H54 (cell line): ENCODE results near the gene COMMD8.

Experiments used
- DNase-seq: peaks from one replicate; pipeline ENCODE4 v3.0.0; 2011; ENCODE audit warnings: low spot score, mixed read lengths; ENCODE audit not compliant: insufficient read length
- FAIRE-seq: peaks from 3 replicates; lab custom pipeline; 2011; peaks lifted over from hg19 to GRCh38; lab: Jason Lieb, UNC
- POLR2A ChIP-seq: IDR thresholded peaks from 2 replicates; pipeline ENCODE4 v1.6.1; 2011; ENCODE audit warnings: low read depth, mild to moderate bottlenecking, low read length

COMMD8 gene

DNA sequence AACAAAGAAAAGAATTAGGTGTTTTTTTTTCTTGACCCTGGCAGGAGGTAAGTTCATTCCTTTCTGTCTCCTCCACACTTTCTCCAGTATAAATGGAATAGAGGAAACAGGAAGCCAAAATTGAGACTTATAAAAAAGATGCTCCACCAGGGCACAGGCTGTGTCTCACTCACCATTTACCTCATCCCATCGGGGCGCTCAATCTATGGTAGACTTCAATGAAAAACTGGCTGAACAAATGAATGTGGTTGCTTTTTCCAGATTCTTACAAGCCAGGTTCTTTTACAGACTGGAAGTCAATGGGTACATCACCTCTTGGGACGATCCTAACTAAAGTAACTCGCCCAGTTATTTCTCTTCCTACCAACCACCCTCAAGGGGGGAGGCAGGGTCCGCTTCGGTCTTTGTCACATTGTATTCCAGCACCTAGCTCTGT is 685 bp downstream of the COMMD8 start:
- no peak for TF ChIP-seq POLR2A
- FAIRE-seq (no peak), DNase-seq (no peak)

DNA sequence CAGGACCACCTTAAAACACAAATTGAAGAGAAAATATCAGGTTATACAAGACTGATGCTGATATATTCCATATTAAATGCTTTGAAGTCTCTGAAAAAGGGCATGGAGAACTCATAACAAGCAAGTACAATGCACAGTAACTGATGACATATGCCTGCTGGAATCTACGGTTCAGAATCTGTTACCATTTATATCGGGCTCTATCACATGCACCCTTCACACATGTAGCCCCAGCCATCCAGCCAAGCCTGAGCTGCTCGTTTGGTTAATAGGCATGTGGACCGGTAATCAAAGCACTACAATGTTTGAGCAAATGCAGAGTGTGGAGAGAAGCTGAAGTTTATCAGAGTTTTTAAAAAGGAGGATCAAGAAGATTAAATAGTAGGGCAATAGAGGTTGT is 11.8 kb downstream of the COMMD8 start:
- DNase-seq (no peak), FAIRE-seq (no peak)

DNA sequence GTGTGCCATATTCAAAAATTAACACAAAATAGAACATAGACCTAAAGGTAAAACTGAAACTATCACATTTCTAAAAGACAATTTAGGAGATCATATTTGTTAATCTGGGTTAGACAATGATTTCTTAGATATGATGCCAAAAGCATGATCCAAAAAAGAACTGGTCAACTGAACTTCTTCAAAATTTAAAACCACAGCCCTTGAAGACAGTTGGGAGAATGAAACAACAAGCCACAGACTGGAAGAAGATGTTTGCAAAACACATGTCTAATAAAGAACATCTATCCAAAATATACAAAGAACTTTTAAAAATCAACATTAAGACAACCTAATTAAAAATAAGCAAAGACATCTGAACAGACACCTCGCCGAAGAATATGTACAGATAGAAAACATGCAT is 19.5 kb downstream of the COMMD8 start:
- FAIRE-seq (no peak), DNase-seq (no peak)
- TF ChIP-seq POLR2A = no peak

More for the DNA sequence above, 11.8 kb downstream of the COMMD8 start:
- TF ChIP-seq POLR2A = no peak

DNA sequence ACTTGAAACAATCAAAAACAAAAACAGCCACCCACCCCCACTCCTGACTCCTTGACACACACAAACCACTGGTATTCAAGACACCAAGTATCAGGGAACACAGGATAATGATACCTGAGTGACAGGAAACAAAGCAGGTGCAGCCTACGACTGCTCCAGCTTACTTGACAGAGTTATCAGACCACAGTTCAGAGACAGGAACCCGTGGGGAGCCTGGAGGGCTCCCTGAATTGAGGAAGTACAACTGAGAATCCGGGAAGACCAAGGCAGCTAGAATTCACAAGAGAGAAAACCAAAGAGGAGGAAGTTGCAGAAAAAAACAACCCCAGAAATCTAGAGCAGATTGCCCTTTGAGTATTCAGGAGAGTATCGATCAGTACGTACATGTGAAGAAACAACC is 20.5 kb downstream of the COMMD8 start:
- no peak for DNase-seq
- no peak for FAIRE-seq
- TF ChIP-seq POLR2A = no peak

DNA sequence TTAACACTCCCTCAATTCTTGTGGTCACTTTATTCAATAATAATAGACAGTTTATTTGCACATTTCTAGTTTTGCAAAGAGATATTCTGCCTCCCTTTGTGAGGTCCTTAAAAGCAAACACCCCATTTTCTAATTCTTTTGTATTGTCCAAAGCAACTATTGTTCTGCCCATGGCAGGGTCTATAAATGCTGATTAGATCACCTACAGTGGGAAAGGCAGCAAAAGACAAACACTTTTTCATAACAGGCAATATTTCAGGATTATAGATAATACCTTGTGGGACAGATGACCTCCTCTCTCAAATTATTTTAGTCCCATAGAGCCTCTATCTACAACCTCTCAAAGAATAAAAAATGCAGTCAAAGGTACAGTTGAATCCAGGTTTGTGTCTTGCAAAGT is 28.6 kb downstream of the COMMD8 start:
- DNase-seq (no peak), FAIRE-seq (no peak)
- no peak for TF ChIP-seq POLR2A

DNA sequence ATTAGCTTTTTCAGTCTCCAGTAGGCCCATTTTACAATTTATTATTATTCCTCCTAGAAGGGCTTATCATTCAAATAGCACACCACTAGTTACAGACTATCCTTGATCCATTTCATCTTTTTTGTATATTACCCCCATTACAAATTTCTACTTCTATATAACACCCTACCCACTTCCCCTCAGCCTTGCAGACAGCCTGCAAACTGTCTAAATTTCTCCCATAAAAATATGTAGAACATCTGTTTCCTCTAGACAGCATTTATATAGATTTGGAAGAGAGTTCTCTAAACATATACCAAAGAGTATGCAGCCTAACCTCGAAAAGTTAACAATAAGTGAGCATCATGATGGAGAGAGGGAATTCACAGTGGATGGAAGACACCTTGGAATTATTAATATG is 30.8 kb downstream of the COMMD8 start:
- FAIRE-seq = no peak
- no peak for TF ChIP-seq POLR2A
- DNase-seq = no peak

DNA sequence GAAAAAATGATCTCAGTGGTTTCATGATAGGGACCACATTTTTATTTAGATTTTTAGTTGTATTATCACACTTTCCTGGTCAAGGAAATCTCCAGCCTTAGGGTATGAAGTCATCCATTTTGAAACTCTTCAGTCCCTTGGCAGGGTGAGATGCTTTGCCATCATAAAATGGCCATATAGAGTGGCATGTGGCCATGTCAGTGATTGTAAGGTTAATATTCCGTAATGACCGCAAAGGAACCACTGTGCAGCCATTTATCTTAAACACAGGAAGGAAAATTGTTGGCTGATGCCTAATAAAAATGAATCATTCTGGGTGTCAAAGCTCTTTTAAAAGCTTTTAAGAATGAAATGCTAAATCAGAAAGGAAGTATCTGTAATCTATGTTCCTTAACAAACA is 35.6 kb downstream of the COMMD8 start:
- DNase-seq (no peak), FAIRE-seq (no peak)
- TF ChIP-seq POLR2A = no peak

DNA sequence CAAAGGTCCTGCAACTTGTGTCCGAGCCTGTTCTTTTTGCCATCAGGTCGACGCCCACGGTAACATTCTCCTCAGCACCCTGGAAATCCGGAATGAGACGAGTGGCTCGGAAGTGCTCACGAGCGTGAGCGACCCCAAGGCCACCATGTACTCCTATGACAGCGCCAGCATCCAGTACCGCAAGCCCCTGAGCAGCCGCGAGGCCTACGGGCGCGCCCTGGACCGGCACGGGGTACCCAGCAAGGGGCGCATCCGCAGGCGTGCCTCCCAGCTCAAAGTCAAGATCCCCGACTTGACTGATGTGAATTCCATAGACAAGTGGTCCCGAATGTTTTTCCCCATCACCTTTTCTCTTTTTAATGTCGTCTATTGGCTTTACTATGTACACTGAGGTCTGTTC is 37.9 kb downstream of the COMMD8 start:
- FAIRE-seq (no peak), DNase-seq (no peak)
- TF ChIP-seq POLR2A = no peak

DNA sequence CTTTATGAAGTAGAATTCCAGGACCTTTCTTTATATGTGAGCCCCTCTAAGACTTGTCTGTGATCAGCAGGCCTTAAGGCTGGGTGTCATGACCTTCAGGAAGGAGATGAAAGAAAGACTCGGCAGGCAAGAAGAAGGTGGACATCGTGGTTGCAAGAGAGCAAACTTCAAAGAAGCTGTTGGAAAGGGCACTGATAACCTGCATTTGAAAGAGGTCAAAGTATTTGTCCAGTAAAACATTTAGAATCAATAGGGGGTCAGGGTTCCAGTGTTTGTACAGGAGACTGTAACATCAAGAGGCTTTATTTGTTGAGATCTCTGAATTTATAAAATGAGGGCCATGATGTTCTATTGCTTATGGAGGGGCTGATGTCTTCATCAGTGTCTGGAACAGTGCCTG is 44.2 kb downstream of the COMMD8 start:
- no peak for TF ChIP-seq POLR2A
- no peak for DNase-seq
- no peak for FAIRE-seq

DNA sequence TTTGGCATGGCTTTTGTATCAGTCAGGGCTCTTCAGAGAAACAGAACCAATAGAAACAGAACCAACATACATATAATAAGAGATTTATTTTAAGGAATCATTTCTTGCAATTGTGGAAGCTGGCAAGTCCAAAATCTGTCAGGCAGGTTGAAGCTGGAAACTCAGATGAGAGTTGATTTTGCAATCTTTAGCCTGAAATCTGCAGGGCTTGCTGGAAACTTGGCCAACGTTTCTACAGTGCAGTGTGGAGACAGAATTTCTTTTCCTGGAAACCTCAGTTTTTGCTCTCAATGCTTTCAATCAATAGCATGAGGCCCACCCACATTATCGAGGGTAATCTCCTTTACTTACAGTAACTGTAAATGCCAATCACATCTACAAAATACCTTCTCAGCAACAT is 45.4 kb downstream of the COMMD8 start:
- DNase-seq (no peak), FAIRE-seq (no peak)

DNA sequence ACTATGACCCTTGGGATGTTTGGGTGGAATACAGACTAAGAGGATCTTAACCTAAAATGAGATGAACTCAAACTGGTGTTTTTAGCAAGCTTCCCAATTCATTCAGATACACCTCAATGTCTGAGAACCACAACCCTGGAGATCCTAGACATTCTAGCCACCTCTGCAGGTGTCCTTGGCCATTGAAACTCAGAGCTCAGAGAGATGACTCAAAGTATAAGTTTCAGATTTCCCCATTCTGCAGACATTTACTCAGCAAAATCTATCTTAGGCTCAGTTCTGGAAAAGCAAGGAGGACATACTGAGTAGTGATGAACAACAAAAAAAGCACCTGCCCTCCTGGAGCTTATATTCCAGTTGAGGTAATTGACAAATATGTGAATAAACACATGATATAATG is 47.8 kb downstream of the COMMD8 start:
- FAIRE-seq = no peak
- no peak for DNase-seq
- no peak for TF ChIP-seq POLR2A

More for the DNA sequence above, 45.4 kb downstream of the COMMD8 start:
- TF ChIP-seq POLR2A = no peak

DNA sequence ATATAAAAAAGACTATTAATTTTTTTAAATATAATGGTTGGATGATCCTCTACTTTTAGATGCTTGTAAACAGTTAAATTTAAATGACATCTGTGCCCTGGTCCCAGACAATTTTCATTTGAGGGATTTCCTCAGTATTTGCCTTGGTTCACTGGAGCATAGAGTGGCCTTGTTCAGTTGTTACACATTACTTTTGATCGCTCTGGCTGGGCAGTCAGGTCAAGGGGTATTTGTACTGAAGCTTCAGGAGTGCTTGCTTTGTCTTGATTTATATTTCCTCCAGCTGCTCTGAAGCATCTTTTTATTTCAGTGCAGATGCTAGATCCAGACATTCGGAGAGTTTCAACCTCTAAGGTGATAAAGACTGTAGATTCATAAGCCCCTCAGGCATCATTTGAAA is 50.0 kb downstream of the COMMD8 start:
- no peak for TF ChIP-seq POLR2A
- DNase-seq (no peak), FAIRE-seq (no peak)

DNA sequence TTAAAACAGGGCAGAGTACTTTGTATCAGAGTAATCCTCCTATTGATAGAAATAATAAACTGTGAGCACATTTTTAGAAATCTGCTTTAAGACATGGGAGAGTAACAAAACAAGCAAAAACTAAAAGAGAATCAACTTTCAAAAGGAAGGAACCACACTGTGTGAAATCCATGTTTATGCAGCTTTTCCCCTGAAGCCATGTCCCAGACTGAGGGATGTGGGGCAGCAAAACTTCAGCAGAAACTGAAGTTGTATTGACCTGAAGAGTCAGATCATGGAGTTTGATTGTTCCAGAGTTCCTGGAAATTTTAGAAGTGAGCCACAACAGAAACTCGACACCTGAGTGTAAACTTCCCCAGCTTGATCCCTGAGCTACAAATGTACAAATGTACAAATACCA is 53.2 kb downstream of the COMMD8 start:
- FAIRE-seq (no peak), DNase-seq (no peak)
- no peak for TF ChIP-seq POLR2A

DNA sequence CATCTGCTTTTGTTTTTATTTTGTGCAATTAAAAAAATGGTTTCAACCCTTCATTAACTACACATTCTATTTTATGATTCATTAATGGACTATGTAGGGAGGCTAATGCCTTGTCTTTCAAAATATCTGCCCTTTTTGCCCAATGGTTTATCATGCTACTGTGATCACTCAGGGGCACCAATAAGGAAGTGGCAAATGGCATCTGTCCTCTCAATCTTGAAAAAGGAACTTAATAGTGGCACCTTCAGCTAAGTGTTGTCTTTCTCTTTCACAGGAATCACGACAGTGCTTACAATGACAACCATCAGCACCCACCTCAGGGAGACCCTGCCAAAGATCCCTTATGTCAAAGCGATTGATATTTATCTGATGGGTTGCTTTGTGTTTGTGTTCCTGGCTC is 57.1 kb downstream of the COMMD8 start:
- no peak for FAIRE-seq
- TF ChIP-seq POLR2A = no peak
- DNase-seq = no peak
